NCI-H446 (cell line): Measurements from ENCODE around the gene TRPV3.
"Not testable (repeated sequence)": the region's sequence is repeated elsewhere in the genome, so short reads cannot be mapped to it uniquely, and the experiment has no call there.

Experiments used
- DNase-seq, 2 experiments: peaks; one replicate each; lab custom pipeline; 2025; lab: John Stamatoyannopoulos, UW

TRPV3 gene

GRCh38 chr17:3557768-3558583 lies at the start of gene TRPV3:
Gene TRPV3, minus strand, starts transcription at chr17:3557812. Its CDS starts 2,962 bp downstream, at chr17:3554850.
- no peak for DNase-seq

DNA sequence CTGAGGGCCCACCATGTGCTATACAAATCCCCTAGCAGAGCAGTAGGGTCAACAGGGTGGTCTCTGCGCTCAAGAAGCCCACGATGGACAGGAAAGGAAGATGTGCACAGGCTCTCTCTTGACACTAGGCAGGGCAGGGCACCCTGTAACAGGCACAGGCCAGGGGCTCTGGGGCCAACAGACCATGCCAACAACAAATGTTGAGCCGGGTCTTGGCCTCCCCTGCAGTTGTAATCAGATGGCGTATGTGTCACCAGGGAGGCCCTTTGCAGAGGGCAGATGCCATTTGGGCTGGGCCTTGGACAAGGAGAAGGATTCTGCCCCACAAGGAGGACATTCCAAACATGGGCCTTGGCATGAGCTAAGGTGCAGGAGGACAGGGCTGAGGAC lies 46.3 kb upstream of the TRPV3 start:
- no peak for DNase-seq

GRCh38 chr17:3603119-3603869 lies 45.7 kb upstream of the TRPV3 start:
- DNase-seq, result no peak

DNA sequence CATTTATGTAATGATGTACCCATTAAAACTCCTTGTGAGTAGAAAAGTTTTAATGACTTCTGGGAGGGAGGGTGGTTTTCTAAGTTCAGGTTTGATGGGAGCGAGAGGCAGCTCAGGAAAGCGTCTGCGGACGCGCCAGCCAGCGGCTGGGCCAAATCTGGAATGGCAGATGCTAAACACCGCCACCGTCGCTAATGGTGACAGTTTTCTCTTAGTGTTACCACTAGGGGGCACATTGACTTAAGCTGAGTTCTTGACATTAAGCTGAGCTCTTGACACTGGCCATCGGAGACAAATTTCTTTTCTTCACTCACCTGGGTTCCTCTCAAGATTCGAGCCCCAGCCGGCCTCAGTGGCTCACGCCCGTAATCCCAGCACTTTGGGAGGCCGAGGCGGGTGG lies 44.9 kb upstream of the TRPV3 start:
- DNase-seq, result peak in 1 of 2 experiments; percentile 12

- DNase-seq, result no peak
These were observed 43.1 kb upstream of the TRPV3 start for GRCh38 chr17:3600529-3601205.

- DNase-seq, result no peak
These were observed 40.5 kb upstream of the TRPV3 start for GRCh38 chr17:3598078-3598477.

DNA sequence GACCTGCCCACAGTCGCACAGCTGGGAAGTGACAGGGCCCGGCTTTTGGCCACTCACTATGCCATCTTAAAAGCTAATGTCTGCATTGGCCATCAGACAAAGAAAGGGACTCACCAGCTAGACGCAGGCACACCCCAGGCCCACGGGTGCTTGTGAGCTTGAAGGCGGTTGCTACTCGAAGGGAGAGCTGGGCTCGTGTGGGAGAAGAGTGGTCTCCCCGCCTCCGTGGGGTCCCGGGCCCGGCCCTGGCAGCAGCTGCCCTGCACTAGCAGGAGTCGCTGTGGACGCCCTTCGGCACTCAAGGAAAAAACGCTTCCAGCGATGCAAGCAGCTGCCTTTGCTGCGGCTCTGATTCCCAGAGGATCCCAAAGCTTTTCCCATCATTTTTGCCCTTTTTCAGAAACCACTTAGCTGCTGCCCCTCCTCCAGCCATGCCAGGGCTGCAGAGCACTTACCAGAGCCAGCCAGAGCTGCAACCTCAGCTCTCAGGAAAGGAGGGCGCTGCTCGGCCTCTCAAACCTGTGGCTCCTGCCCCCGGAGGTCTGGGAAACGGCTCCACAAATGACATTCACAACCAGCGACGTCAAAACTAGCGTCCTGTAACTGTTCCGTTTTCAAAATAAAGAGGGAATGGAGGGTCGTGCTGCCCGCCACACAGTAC lies 39.3 kb upstream of the TRPV3 start:
- DNase-seq, result no peak

GRCh38 chr17:3594976-3595375 lies 37.4 kb upstream of the TRPV3 start:
- DNase-seq, result no peak

DNA sequence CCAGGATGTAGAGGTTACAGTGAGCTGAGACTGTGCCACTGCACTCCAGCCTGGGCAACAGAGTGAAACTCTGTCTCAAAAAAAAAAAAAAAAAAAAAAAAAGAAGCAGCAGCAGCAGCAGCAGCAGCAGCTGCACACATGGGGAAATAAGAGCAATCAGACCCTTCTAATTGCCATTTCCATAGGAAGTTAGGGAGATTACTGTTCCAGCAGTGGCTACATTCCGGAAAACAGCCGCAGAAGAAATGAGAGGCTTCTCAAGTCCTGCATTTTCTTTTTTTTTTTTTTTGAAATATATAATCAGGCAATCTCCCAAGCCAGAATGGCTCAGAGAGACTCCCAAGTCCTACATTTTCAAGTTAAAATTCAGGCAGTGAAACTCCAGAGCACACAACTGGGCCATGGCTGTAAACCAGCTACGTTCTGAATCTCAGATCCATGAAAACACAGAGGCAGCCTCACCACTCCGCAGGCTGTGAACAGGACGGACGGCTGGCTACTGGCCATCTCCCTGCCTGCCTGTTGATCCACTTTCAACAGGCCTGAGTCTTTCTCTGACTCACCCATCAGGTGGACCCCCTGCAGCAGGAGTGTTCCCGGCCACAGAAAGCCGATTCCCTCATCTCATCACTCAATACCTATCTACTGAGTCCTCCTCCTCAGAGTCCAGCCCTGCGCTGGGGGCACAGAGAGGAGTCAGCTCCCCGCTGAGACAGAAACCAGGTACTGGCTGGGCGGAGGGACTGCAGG lies 36.6 kb upstream of the TRPV3 start:
- no peak for DNase-seq

DNA sequence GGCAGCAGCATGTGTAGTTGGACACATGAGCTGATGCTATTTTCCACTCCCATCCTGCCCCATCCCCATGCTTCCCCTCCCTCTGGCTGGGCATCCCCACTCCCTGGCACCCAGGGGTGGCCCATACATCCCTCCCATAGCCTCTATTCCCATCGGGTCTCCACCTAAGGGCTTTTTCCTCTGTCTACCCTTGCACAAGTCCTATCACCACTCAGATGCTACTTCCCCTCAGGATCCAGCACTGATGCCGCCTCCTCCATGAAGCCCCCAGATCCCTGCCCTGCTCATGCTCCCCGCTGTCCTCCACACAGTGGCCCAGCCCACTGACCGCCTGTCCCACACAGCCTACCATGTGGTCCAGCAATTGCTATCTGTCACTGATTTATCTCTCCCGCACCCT lies 35.8 kb upstream of the TRPV3 start:
- no peak for DNase-seq

GRCh38 chr17:3592216-3592860 lies 34.7 kb upstream of the TRPV3 start:
- no peak for DNase-seq

DNA sequence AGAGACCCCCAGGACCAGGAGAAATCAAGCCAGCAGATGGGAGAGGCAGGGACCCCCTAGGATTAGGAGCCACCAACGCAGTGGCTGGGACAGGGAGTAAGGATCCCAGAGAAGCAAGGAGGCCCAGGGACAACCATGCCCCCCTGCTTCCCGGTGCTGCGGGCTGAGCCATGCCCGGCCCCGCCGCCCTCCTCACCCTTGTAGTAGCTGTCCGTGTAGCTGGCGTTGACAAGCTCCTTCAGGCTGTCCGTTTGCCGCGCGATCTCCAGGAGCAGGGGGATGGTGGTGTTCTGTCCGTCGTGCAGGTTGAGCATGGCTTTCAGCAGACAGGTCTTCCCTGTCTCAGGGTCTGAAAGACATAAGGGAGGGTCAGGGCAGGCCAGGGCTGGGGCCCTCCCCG lies 33.2 kb upstream of the TRPV3 start:
- DNase-seq, result no peak

- DNase-seq, result no peak
These were observed 32.6 kb upstream of the TRPV3 start for GRCh38 chr17:3590231-3590630.

GRCh38 chr17:3589784-3590183 lies 32.2 kb upstream of the TRPV3 start:
- no peak for DNase-seq

DNA sequence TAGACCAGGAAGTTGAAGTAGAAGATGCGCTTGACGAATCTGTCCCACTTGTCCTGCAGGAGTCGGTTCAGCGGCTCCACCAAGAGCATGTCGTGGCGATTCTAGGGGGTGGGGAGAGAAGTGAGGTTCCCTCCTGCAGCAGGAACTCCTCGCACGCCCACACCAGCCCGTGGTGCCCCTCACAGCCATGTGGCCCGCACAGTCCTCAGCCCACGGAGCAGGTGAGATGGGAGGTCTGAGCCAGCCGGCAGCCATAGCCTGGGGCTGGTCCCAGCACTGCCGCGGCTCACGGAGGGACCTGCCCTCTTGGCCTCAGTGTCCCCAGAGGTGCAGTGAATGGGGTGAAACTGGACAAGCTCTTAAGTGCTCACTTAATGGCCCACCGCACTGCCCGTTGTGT lies 28.2 kb upstream of the TRPV3 start:
- no peak for DNase-seq

- DNase-seq, result no peak
These were observed 25.8 kb upstream of the TRPV3 start for GRCh38 chr17:3583456-3583855.

- no peak for DNase-seq
These were observed 25.3 kb upstream of the TRPV3 start for GRCh38 chr17:3582915-3583314.

DNA sequence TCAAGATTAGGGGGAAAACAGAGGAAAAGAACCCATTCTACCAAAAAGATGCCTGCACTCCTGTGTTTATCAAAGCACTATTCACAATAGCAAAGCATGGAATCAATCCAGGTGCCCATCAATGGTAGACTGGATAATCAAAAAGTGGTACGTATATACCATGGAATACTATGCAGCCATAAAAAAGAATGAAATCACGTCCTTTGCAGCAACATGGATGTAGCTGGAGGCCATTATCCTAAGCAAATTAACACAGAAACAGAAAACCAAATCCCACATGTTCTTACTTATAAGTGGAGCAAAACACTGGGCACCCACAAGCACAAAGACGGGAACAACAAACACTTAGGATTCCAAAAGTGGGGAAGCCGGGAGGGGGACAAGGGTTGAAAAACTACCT lies 21.1 kb upstream of the TRPV3 start:
- DNase-seq, result not testable (repeated sequence)

DNA sequence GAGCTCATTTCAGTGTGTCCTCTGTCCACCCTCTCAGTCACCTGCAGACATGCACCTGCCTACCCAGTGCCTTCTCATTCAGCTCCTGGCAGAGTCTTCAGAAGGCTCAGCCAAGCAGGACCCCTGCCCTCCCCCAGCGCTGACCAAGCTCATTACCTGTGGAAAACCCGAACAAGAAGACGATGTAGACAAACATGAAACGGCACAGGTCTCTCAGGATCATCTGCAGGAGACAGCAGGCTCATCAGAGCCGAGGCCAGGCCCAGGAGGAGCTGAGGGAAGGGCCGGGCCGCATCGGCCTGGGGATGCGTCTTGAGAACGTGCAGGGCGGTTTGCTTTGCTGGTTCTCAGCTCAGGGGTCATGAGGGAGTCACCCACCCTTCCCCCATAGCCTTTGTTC lies 19.4 kb upstream of the TRPV3 start:
- DNase-seq, result no peak

- DNase-seq, result no peak
These were observed 17.9 kb upstream of the TRPV3 start for GRCh38 chr17:3575511-3575910.

GRCh38 chr17:3574231-3574630 lies 16.6 kb upstream of the TRPV3 start:
- no peak for DNase-seq
